Type B pancreatic cell (in vitro differentiated cells): Measurements from ENCODE around the gene BCL11B. TPM values are rescaled to one million over a fixed set of nuclear protein-coding genes. Genes with fewer than 3 reads are reported as not detected.

Experiments used
- DNase-seq: peaks from one replicate; pipeline ENCODE4 v3.0.0; 2021; ENCODE audit warnings: mixed read lengths; ENCODE audit not compliant: unreplicated experiment; ENCODE audit errors: extremely low spot score
- H3K27ac Mint-ChIP-seq: 2 replicates; pipeline ENCODE4 v1.8.0; 2021; ENCODE audit warnings: mild to moderate bottlenecking, mixed read lengths
- H3K27me3 Mint-ChIP-seq: 2 replicates; pipeline ENCODE4 v1.8.0; 2021; ENCODE audit warnings: mixed read lengths
- H3K36me3 Mint-ChIP-seq: 2 replicates; pipeline ENCODE4 v1.8.0; 2021; ENCODE audit warnings: mixed read lengths
- H3K4me1 Mint-ChIP-seq: one replicate; pipeline ENCODE4 v1.8.0; 2021; ENCODE audit warnings: mixed read lengths; ENCODE audit not compliant: unreplicated experiment
- H3K4me3 Mint-ChIP-seq: 2 replicates; pipeline ENCODE4 v1.8.0; 2021; ENCODE audit warnings: mild to moderate bottlenecking, mixed read lengths
- H3K9me3 Mint-ChIP-seq: 2 replicates; pipeline ENCODE4 v1.8.0; 2021; ENCODE audit warnings: mixed read lengths
- CTCF ChIP-seq: fragments of 200-600 bp; sonication (generic); conservative IDR thresholded peaks from 2 replicates; pipeline ENCODE4 v1.5.0; 2021; ENCODE audit warnings: antibody characterized with exemption, mild to moderate bottlenecking
- total RNA-seq: library from RNA; stranded (reverse); gene quantifications from 2 replicates; pipeline ENCODE4 v1.2.1, GENCODE V29; 2021; ENCODE audit warnings: low replicate concordance

BCL11B gene
- total RNA-seq, 1 donor from 2014 or later = 11.4 TPM

- DNase-seq = no peak
- Mint-ChIP-seq H3K36me3 (peaks cover 12% of the 10 kb centered on the region), H3K27ac (no peak overlapping the region), H3K4me1 (peaks cover 23% of the 10 kb centered on the region), H3K4me3 (no peak overlapping the region), H3K9me3 (no peaks in the 10 kb centered on the region), H3K27me3 (no peaks in the 10 kb centered on the region)
- no peak for TF ChIP-seq CTCF
Observed at GRCh38 chr14:99174770-99175319, 97.2 kb downstream of the BCL11B start.

- Mint-ChIP-seq H3K4me1 (peaks cover 18% of the 10 kb centered on the region), H3K9me3 (no peaks in the 10 kb centered on the region), H3K27me3 (no peaks in the 10 kb centered on the region), H3K36me3 (peaks cover 9% of the 10 kb centered on the region), H3K27ac (no peak overlapping the region), H3K4me3 (no peak overlapping the region)
- DNase-seq = no peak
- TF ChIP-seq CTCF = no peak
Observed at GRCh38 chr14:99174081-99174769, 97.8 kb downstream of the BCL11B start.

GRCh38 chr14:99173506-99173905, 98.5 kb downstream of the BCL11B start:
- H3K27ac Mint-ChIP-seq = no peak overlapping the region
- H3K9me3 Mint-ChIP-seq = no peaks in the 10 kb centered on the region
- no peak for DNase-seq
- H3K36me3 Mint-ChIP-seq = peaks cover 9% of the 10 kb centered on the region
- H3K4me3 Mint-ChIP-seq = no peak overlapping the region
- H3K4me1 Mint-ChIP-seq = peaks cover 14% of the 10 kb centered on the region
- no peaks in the 10 kb centered on the region for H3K27me3 Mint-ChIP-seq
- no peak for TF ChIP-seq CTCF

- no peak overlapping the region for H3K27ac Mint-ChIP-seq
- H3K9me3 Mint-ChIP-seq = no peaks in the 10 kb centered on the region
- H3K36me3 Mint-ChIP-seq = peaks cover 9% of the 10 kb centered on the region
- H3K4me3 Mint-ChIP-seq = no peak overlapping the region
- DNase-seq = no peak
- H3K4me1 Mint-ChIP-seq = peaks cover 11% of the 10 kb centered on the region
- TF ChIP-seq CTCF = no peak
- H3K27me3 Mint-ChIP-seq = no peaks in the 10 kb centered on the region
Observed at GRCh38 chr14:99173086-99173485, 98.9 kb downstream of the BCL11B start.

- Mint-ChIP-seq H3K4me1 (no peaks in the 10 kb centered on the region), H3K27ac (no peak overlapping the region), H3K27me3 (no peaks in the 10 kb centered on the region), H3K9me3 (no peaks in the 10 kb centered on the region), H3K36me3 (peaks cover 4% of the 10 kb centered on the region), H3K4me3 (no peak overlapping the region)
- no peak for TF ChIP-seq CTCF
- DNase-seq = no peak
Observed at GRCh38 chr14:99171396-99171795, 100.6 kb downstream of the BCL11B start.
